Measurements from ENCODE around the gene H19. TPM values are rescaled to one million over a fixed set of nuclear protein-coding genes. Genes with fewer than 3 reads are reported as not detected.

H19 gene
- total and polyA plus RNA-seq, 2 of the 8 experiments (the other 6 are each of a cell fraction or from before 2014, with no cell fraction given): 5.2 to 10.0 TPM

GRCh38 chr11:2041963-2042362 is 44.3 kb upstream of the H19 start:
- 85 to 100% methylated on average over 1 to 2 of the region's 2 CpGs for WGBS, 2 experiments (ENCODE audit: extremely low coverage in 1 of 2, insufficient coverage in 1 of 2, insufficient read length in 1 of 2, insufficient replicate concordance in 2 of 2, low coverage in 1 of 2, low lambda C conversion rate in 2 of 2, missing lambda C conversion rate in 1 of 2)
- Histone ChIP-seq H4K8ac (ENCODE audit: extremely low read depth, insufficient read depth, low read length) (no peak overlapping the region), H3K23me2 (ENCODE audit: low read depth, low read length) (peaks cover 6% of the 10 kb centered on the region; the same call in 1 of the 2 replicates), H3K79me1 (ENCODE audit: low read depth, low read length) (no peaks in the 10 kb centered on the region), H2AFZ (ENCODE audit: low read length) (no peak overlapping the region), H2BK5ac (ENCODE audit: low read depth, low read length) (no peak overlapping the region), H3K56ac (replicated peaks; ENCODE audit: insufficient read length, low read depth, low read length) (no peak overlapping the region), H3K27me3 (replicated peaks in 1 of 4; ENCODE audit: control insufficient read depth in 3 of 4, extremely low read depth in 1 of 4, insufficient read depth in 3 of 4, low read length in 3 of 4) (no peaks in the 10 kb centered on the region), H3K9me3 (ENCODE audit: insufficient read depth in 2 of 2, low read depth in 1 of 2, low read length in 1 of 2) (no peaks in the 10 kb centered on the region), H2BK120ac (replicated peaks; ENCODE audit: low read depth, low read length) (no peak overlapping the region), H3K4ac (replicated peaks; ENCODE audit: insufficient read length, low read depth, low read length) (no peak overlapping the region), H2BK12ac (ENCODE audit: low read depth, low read length) (no peak overlapping the region), H3K4me1 (replicated peaks in 1 of 4; ENCODE audit: control insufficient read depth in 3 of 4, insufficient read depth in 4 of 4, low read length in 3 of 4) (no peaks in the 10 kb centered on the region), H3K79me2 (ENCODE audit: control insufficient read depth in 1 of 2, insufficient read depth in 2 of 2, low read length in 2 of 2) (no peaks in the 10 kb centered on the region), H4K5ac (ENCODE audit: insufficient read length, low read depth, low read length) (no peak overlapping the region), H3K9ac (replicated peaks in 1 of 4; ENCODE audit: extremely low read depth in 1 of 4, low read depth in 3 of 4, low read length in 3 of 4) (no peak overlapping the region), H3K14ac (ENCODE audit: insufficient read length) (no peak overlapping the region), H3K4me3 (ENCODE audit: extremely low read depth in 1 of 4, insufficient read depth in 2 of 4, low read depth in 3 of 4, low read length in 4 of 4) (no peak overlapping the region), H2BK20ac (ENCODE audit: low read length) (no peak overlapping the region), H3K4me2 (ENCODE audit: insufficient read depth in 1 of 2, low read depth in 2 of 2, low read length in 2 of 2) (no peak overlapping the region), H3K18ac (ENCODE audit: extremely low read depth, low read length) (no peak overlapping the region), H2AK5ac (ENCODE audit: low read depth, low read length) (no peak overlapping the region), H3K36me3 (ENCODE audit: control insufficient read depth in 2 of 4, insufficient read depth in 4 of 4, low read length in 3 of 4) (no peaks in the 10 kb centered on the region), H4K91ac (replicated peaks; ENCODE audit: insufficient read length, low read length) (no peak overlapping the region), H4K20me1 (replicated peaks in 1 of 2; ENCODE audit: control insufficient read depth in 1 of 2, insufficient read depth in 2 of 2, low read length in 2 of 2) (no peaks in the 10 kb centered on the region), H3K23ac (ENCODE audit: insufficient read length) (no peak overlapping the region), H2BK15ac (ENCODE audit: low read length) (no peak overlapping the region), H3K27ac (ENCODE audit: low read depth, low read length) (no peak overlapping the region)
- ChIA-PET POLR2A (ENCODE audit: partially characterized antibody) (no interaction called here), CTCF (ENCODE audit: partially characterized antibody) (no interaction called here)
- no peak for FAIRE-seq
- no peak for TF ChIP-seq CTBP2 (IDR thresholded peaks at IDR 0.05; ENCODE audit: borderline replicate concordance, insufficient read depth, insufficient read length, low read length)
- no peak for DNase-seq (ENCODE audit: low read depth in 1 of 2, low spot score in 2 of 2)
